ENCODE data around the gene RARG. TPM values are rescaled to one million over a fixed set of nuclear protein-coding genes. Genes with fewer than 3 reads are reported as not detected.
"Not testable (repeated sequence)": the region's sequence is repeated elsewhere in the genome, so short reads cannot be mapped to it uniquely, and the experiment has no call there.

The RARG gene
- total RNA-seq, 1 experiment from 2014 or later, result 5.6 TPM

GRCh38 chr12:53170215-53170614 is 61.8 kb downstream of the RARG start:
- in situ Hi-C loops (cut with HindIII; ENCODE audit: low pct_unique_long_range_greater_than_20kb, low sequenced_read_pairs), result no loop called here

GRCh38 chr12:53169644-53170043 is 62.4 kb downstream of the RARG start:
- in situ Hi-C loops (cut with HindIII; ENCODE audit: low pct_unique_long_range_greater_than_20kb, low sequenced_read_pairs), result no loop called here

More at GRCh38 chr12:53170215-53170614, 61.8 kb downstream of the RARG start:
- DNase-seq (ENCODE audit: low read depth, low spot score), result no peak

GRCh38 chr12:53166837-53167236 is 65.2 kb downstream of the RARG start:
- no peak for DNase-seq (ENCODE audit: low read depth, low spot score)
- in situ Hi-C loops (cut with HindIII; ENCODE audit: low pct_unique_long_range_greater_than_20kb, low sequenced_read_pairs), result no loop called here

More at GRCh38 chr12:53169644-53170043, 62.4 kb downstream of the RARG start:
- DNase-seq (ENCODE audit: low read depth, low spot score), result no peak

- DNase-seq (ENCODE audit: low read depth, low spot score); in situ Hi-C loops (cut with HindIII; ENCODE audit: low pct_unique_long_range_greater_than_20kb, low sequenced_read_pairs): not testable (repeated sequence)
These were observed 69.0 kb downstream of the RARG start for GRCh38 chr12:53163008-53163407.

GRCh38 chr12:53161119-53161911 is 70.7 kb downstream of the RARG start:
- no peak for DNase-seq (ENCODE audit: low read depth, low spot score)

GRCh38 chr12:53160673-53161072 is 71.3 kb downstream of the RARG start:
- no peak for DNase-seq (ENCODE audit: low read depth, low spot score)
- in situ Hi-C loops (cut with HindIII; ENCODE audit: low pct_unique_long_range_greater_than_20kb, low sequenced_read_pairs), result no loop called here

More at GRCh38 chr12:53161119-53161911, 70.7 kb downstream of the RARG start:
- in situ Hi-C loops (cut with HindIII; ENCODE audit: low pct_unique_long_range_greater_than_20kb, low sequenced_read_pairs), result no loop called here

Other genes starting within 250 kb of the RARG start
- 995 and 1,087 TPM in 2 replicates for gene EIF4B, start 225.8 kb downstream of the RARG start, total RNA-seq (2014; rRNA removed; shearing (Covaris generic))
- 13.9 and 15.9 TPM in 2 replicates for gene TNS2, start 182.1 kb downstream of the RARG start, total RNA-seq (2014; rRNA removed; shearing (Covaris generic))
- gene SPRYD3, start 152.8 kb downstream of the RARG start, total RNA-seq (2014; rRNA removed; shearing (Covaris generic)), result 31.8 and 32.4 TPM in 2 replicates
- gene IGFBP6, start 134.5 kb downstream of the RARG start, total RNA-seq (2014; rRNA removed; shearing (Covaris generic)), result 1.7 and 1.9 TPM in 2 replicates
- gene SOAT2, start 128.7 kb downstream of the RARG start, total RNA-seq (2014; rRNA removed; shearing (Covaris generic)), result not detected in 2 replicates
- 11.7 and 16.6 TPM in 2 replicates for gene ZNF740, start 51.5 kb downstream of the RARG start, total RNA-seq (2014; rRNA removed; shearing (Covaris generic))
- gene CSAD, start 51.3 kb downstream of the RARG start, total RNA-seq (2014; rRNA removed; shearing (Covaris generic)), result 1.7 and 6.1 TPM in 2 replicates
- gene ITGB7, start 25.0 kb downstream of the RARG start, total RNA-seq (2014; rRNA removed; shearing (Covaris generic)), result 18.8 and 29.2 TPM in 2 replicates
- gene ESPL1, start 36.1 kb upstream of the RARG start, total RNA-seq (2014; rRNA removed; shearing (Covaris generic)), result 8.3 and 9.2 TPM in 2 replicates
- gene PFDN5, start 63.3 kb upstream of the RARG start, total RNA-seq (2014; rRNA removed; shearing (Covaris generic)), result 531 and 559 TPM in 2 replicates
- 59.4 and 61.3 TPM in 2 replicates for gene MYG1, start 67.5 kb upstream of the RARG start, total RNA-seq (2014; rRNA removed; shearing (Covaris generic))
- 72.2 and 73.3 TPM in 2 replicates for gene AAAS, start 89.4 kb upstream of the RARG start, total RNA-seq (2014; rRNA removed; shearing (Covaris generic))
- not detected in 2 replicates for gene SP7, start 104.1 kb upstream of the RARG start, total RNA-seq (2014; rRNA removed; shearing (Covaris generic))
- 38.9 and 40.5 TPM in 2 replicates for gene SP1, start 148.0 kb upstream of the RARG start, total RNA-seq (2014; rRNA removed; shearing (Covaris generic))
- 0.13 TPM in 1 of 2 replicates, not detected in the other for gene AMHR2, start 191.6 kb upstream of the RARG start, total RNA-seq (2014; rRNA removed; shearing (Covaris generic))
- 101 and 106 TPM in 2 replicates for gene PRR13, start 209.5 kb upstream of the RARG start, total RNA-seq (2014; rRNA removed; shearing (Covaris generic))
- gene PCBP2, start 219.9 kb upstream of the RARG start, total RNA-seq (2014; rRNA removed; shearing (Covaris generic)), result 165 and 176 TPM in 2 replicates